MM.1S (cell line): Measurements from ENCODE around the gene RBFOX2.
"Not testable (repeated sequence)": the region's sequence is repeated elsewhere in the genome, so short reads cannot be mapped to it uniquely, and the experiment has no call there.

Experiments used
- DNase-seq: peaks from one replicate; pipeline ENCODE4 v3.0.0-alpha.2; 2015
- H2AFZ ChIP-seq: fragments of 300-600 bp; sonication (generic); 2 replicates; pipeline ENCODE4 v1.6.0; 2016; ENCODE audit warnings: antibody characterized with exemption, low read length
- H3F3A ChIP-seq: fragments of 300-600 bp; sonication (generic); 2 replicates; pipeline ENCODE4 v1.6.1; 2016; ENCODE audit warnings: mild to moderate bottlenecking, antibody characterized with exemption, low read length, moderate library complexity, mixed read lengths; ENCODE audit not compliant: insufficient read depth
- H3K27ac ChIP-seq: fragments of 300-600 bp; sonication (generic); 2 replicates; pipeline ENCODE4 v1.5.1; 2016; ENCODE audit warnings: mild to moderate bottlenecking, low read length
- H3K27me3 ChIP-seq: fragments of 300-600 bp; sonication (generic); replicated peaks from 2 replicates; pipeline ENCODE4 v1.6.0; 2016; ENCODE audit warnings: low read length; ENCODE audit not compliant: insufficient read depth
- H3K36me3 ChIP-seq: fragments of 300-600 bp; sonication (generic); replicated peaks from 2 replicates; pipeline ENCODE4 v1.6.1; 2016; ENCODE audit warnings: mild to moderate bottlenecking, low read length, mixed read lengths; ENCODE audit not compliant: insufficient read depth
- H3K4me1 ChIP-seq: fragments of 300-600 bp; sonication (generic); 2 replicates; pipeline ENCODE4 v1.6.1; 2016; ENCODE audit warnings: low read length, mixed read lengths
- H3K4me2 ChIP-seq: fragments of 300-600 bp; sonication (generic); 2 replicates; pipeline ENCODE4 v1.6.0; 2016; ENCODE audit warnings: low read depth, low read length
- H3K4me3 ChIP-seq: fragments of 300-600 bp; sonication (generic); 2 replicates; pipeline ENCODE4 v1.5.1; 2016; ENCODE audit warnings: low read length, mixed read lengths
- H3K79me2 ChIP-seq: fragments of 300-600 bp; sonication (generic); 2 replicates; pipeline ENCODE4 v1.6.1; 2016; ENCODE audit warnings: mixed run types, low read length, mixed read lengths
- H3K9ac ChIP-seq: fragments of 300-600 bp; sonication (generic); 2 replicates; pipeline ENCODE4 v1.6.1; 2016; ENCODE audit warnings: low read length, mixed read lengths
- H3K9me2 ChIP-seq: fragments of 300-600 bp; sonication (generic); replicated peaks from 2 replicates; pipeline ENCODE4 v1.6.1; 2016; ENCODE audit warnings: mild to moderate bottlenecking, low read length, mixed read lengths; ENCODE audit not compliant: insufficient read depth
- H3K9me3 ChIP-seq: fragments of 300-600 bp; sonication (generic); replicated peaks from 2 replicates; pipeline ENCODE4 v1.6.1; 2016; ENCODE audit warnings: mild to moderate bottlenecking, low read length, mixed read lengths; ENCODE audit not compliant: insufficient read depth
- H4K20me1 ChIP-seq: fragments of 300-600 bp; sonication (generic); 2 replicates; pipeline ENCODE4 v1.6.1; 2016; ENCODE audit warnings: mild to moderate bottlenecking, low read length, moderate library complexity, mixed read lengths; ENCODE audit not compliant: insufficient read depth
- CTCF ChIP-seq: fragments of 300-600 bp; sonication (generic); IDR thresholded peaks from 2 replicates; pipeline ENCODE4 v1.5.1; 2016; ENCODE audit warnings: antibody characterized with exemption, low read length, mixed read lengths
- EZH2 ChIP-seq: fragments of 300-600 bp; sonication (generic); optimal IDR thresholded peaks from 2 replicates; pipeline ENCODE3; 2017; ENCODE audit warnings: low read depth, mild to moderate bottlenecking, antibody characterized with exemption, low read length, mixed read lengths
- EZH2phosphoT487 ChIP-seq: fragments of 300-600 bp; sonication (generic); IDR thresholded peaks from 2 replicates; pipeline ENCODE4 v1.6.1; 2018; ENCODE audit warnings: antibody characterized with exemption, low read length

Gene RBFOX2

GRCh38 chr22:35739076-35739930 is 289.3 kb downstream of the RBFOX2 start:
- no peak overlapping the region for H3K4me2 ChIP-seq
- H3K79me2 ChIP-seq, result no peaks in the 10 kb centered on the region
- no peaks in the 10 kb centered on the region for H4K20me1 ChIP-seq
- H3K9ac ChIP-seq, result no peak overlapping the region
- no peak for DNase-seq
- H3K9me2 ChIP-seq, result no peaks in the 10 kb centered on the region
- H3K4me1 ChIP-seq, result no peaks in the 10 kb centered on the region
- H3K27ac ChIP-seq, result no peak overlapping the region
- H3K27me3 ChIP-seq, result no peaks in the 10 kb centered on the region
- no peak overlapping the region for H2AFZ ChIP-seq
- no peaks in the 10 kb centered on the region for H3K9me3 ChIP-seq
- H3K36me3 ChIP-seq, result no peaks in the 10 kb centered on the region
- no peak overlapping the region for H3K4me3 ChIP-seq
- H3F3A ChIP-seq, result no peaks in the 10 kb centered on the region
- TF ChIP-seq EZH2, result no peak
- TF ChIP-seq CTCF, result no peak
- TF ChIP-seq EZH2phosphoT487, result no peak

- H3K27me3 ChIP-seq, H3K9ac ChIP-seq, H3K79me2 ChIP-seq, H3K4me1 ChIP-seq, H4K20me1 ChIP-seq, DNase-seq, H3K36me3 ChIP-seq, H3K9me3 ChIP-seq, H2AFZ ChIP-seq, H3K4me3 ChIP-seq, H3K4me2 ChIP-seq, H3K27ac ChIP-seq, H3F3A ChIP-seq, H3K9me2 ChIP-seq: not testable (repeated sequence)
Measured at GRCh38 chr22:35737886-35738285, 290.7 kb downstream of the RBFOX2 start.

DNA sequence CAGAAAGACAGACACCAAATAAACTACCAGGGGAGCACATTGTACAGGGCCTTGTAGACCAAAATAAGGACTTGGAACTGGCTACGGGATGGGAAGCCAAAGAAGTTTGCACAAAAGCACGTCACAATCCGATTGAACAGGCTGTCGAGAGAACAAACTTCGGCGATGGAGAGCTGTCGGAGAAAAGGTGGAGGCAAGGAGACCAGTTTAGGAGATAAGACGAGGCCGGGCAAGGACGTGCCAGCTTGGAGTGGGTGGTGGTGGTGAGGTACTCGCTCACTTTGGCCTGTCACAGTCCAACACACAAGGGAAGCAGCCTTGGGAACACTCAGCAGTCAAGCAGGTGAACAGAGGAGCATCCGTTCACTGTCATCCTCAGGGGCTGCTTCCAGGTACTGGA is 291.9 kb downstream of the RBFOX2 start:
- Histone ChIP-seq H3K9me3 (no peaks in the 10 kb centered on the region), H3K9me2 (no peaks in the 10 kb centered on the region), H3K27me3 (no peaks in the 10 kb centered on the region), H3K4me1 (no peaks in the 10 kb centered on the region), H3K36me3 (no peaks in the 10 kb centered on the region), H4K20me1 (no peaks in the 10 kb centered on the region), H3K4me2 (no peak overlapping the region), H3K79me2 (no peaks in the 10 kb centered on the region), H3K4me3 (no peak overlapping the region), H3K9ac (no peak overlapping the region), H3K27ac (no peak overlapping the region), H3F3A (no peaks in the 10 kb centered on the region), H2AFZ (no peak overlapping the region)
- DNase-seq, result no peak
- TF ChIP-seq EZH2phosphoT487 (no peak), EZH2 (no peak), CTCF (no peak)

DNA sequence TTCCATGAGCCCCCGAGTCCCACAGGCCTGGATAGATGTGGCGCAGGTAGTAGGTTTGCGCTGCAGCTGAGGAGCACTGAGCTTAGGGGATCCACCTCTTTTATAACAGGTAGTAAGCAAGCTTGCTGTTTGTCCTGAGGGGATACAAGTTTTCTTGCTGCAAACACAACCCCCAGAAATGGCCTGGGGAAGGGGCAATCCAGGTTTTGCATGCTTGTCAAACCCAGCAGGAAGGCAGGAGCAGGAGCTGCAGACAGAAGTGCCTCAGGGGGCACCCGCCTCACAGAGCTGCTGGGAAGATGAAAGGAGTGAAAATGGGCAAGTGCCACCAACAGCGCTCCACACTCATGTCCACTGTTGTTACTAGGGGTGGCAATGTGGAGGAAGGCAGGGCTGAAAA is 292.5 kb downstream of the RBFOX2 start:
- Histone ChIP-seq H3K9me2 (no peaks in the 10 kb centered on the region), H3K27ac (no peak overlapping the region), H3K27me3 (no peaks in the 10 kb centered on the region), H3F3A (no peaks in the 10 kb centered on the region), H3K4me3 (no peak overlapping the region), H3K9me3 (no peaks in the 10 kb centered on the region), H3K4me2 (no peak overlapping the region), H3K9ac (no peak overlapping the region), H3K4me1 (no peaks in the 10 kb centered on the region), H4K20me1 (no peaks in the 10 kb centered on the region), H3K79me2 (no peaks in the 10 kb centered on the region), H3K36me3 (no peaks in the 10 kb centered on the region), H2AFZ (no peak overlapping the region)
- TF ChIP-seq EZH2 (no peak), EZH2phosphoT487 (no peak), CTCF (no peak)
- DNase-seq, result no peak
